GM23338 (cell line): Measurements from ENCODE around the gene DSCAML1. TPM values are rescaled to one million over a fixed set of nuclear protein-coding genes. Genes with fewer than 3 reads are reported as not detected.

Source experiments
- ATAC-seq: fragments of 200-7000 bp; cut with Tn5 transposase; 3 replicates; pipeline ENCODE4 v1.9.1; 2020
- DNase-seq: peaks from one replicate; pipeline ENCODE4 v3.0.0-alpha.2; 2015; ENCODE audit warnings: low spot score
- H2AFZ ChIP-seq: fragments of 200-600 bp; sonication (generic); 2 replicates; pipeline ENCODE4 v1.8.0; 2016; ENCODE audit warnings: antibody characterized with exemption, mild to moderate bottlenecking, moderate library complexity
- H3F3A ChIP-seq: fragments of 200-600 bp; sonication (generic); replicated peaks from 2 replicates; pipeline ENCODE4 v1.8.0; 2017; ENCODE audit warnings: antibody characterized with exemption, mixed run types, low read depth
- H3K27ac ChIP-seq: fragments of 200-600 bp; sonication (generic); 2 replicates; pipeline ENCODE4 v1.6.1; 2016; ENCODE audit warnings: low read depth
- H3K27me3 ChIP-seq: fragments of 200-600 bp; sonication (generic); 2 replicates; pipeline ENCODE4 v1.8.0; 2016; ENCODE audit warnings: mild to moderate bottlenecking, mixed run types, moderate library complexity; ENCODE audit not compliant: insufficient read depth
- H3K36me3 ChIP-seq: fragments of 200-600 bp; sonication (generic); 2 replicates; pipeline ENCODE4 v1.8.0; 2016; ENCODE audit warnings: mild to moderate bottlenecking; ENCODE audit not compliant: insufficient read depth
- H3K4me1 ChIP-seq: fragments of 200-600 bp; sonication (generic); 2 replicates; pipeline ENCODE4 v1.8.0; 2016; ENCODE audit warnings: mild to moderate bottlenecking, moderate library complexity; ENCODE audit not compliant: insufficient read depth
- H3K4me2 ChIP-seq: fragments of 200-600 bp; sonication (generic); 2 replicates; pipeline ENCODE4 v1.7.1; 2017; ENCODE audit warnings: mixed run types
- H3K4me3 ChIP-seq: fragments of 200-600 bp; sonication (generic); 2 replicates; pipeline ENCODE4 v1.6.1; 2016; ENCODE audit warnings: mixed run types
- H3K79me2 ChIP-seq: fragments of 200-600 bp; sonication (generic); replicated peaks from 2 replicates; pipeline ENCODE4 v1.8.0; 2017; ENCODE audit warnings: mild to moderate bottlenecking; ENCODE audit not compliant: insufficient read depth
- H3K9me2 ChIP-seq: fragments of 200-600 bp; sonication (generic); 2 replicates; pipeline ENCODE4 v1.8.0; 2017; ENCODE audit not compliant: insufficient read depth
- H4K20me1 ChIP-seq: fragments of 200-600 bp; sonication (generic); replicated peaks from 2 replicates; pipeline ENCODE4 v1.8.0; 2017; ENCODE audit warnings: mild to moderate bottlenecking; ENCODE audit not compliant: insufficient read depth
- H3K27ac Mint-ChIP-seq: 2 replicates; pipeline ENCODE4 v1.8.0; 2020; ENCODE audit warnings: inconsistent platforms, mild to moderate bottlenecking, moderate library complexity, mixed read lengths
- H3K27me3 Mint-ChIP-seq: 3 replicates; pipeline ENCODE4 v1.8.0; 2022; ENCODE audit warnings: low read depth, mild to moderate bottlenecking, moderate library complexity, mixed read lengths, inconsistent platforms; ENCODE audit not compliant: insufficient read depth, poor library complexity
- H3K36me3 Mint-ChIP-seq: 3 replicates; pipeline ENCODE4 v1.8.0; 2021; ENCODE audit warnings: low read depth, mild to moderate bottlenecking, inconsistent platforms, moderate library complexity, mixed read lengths
- H3K4me1 Mint-ChIP-seq: 3 replicates; pipeline ENCODE4 v1.8.0; 2020; ENCODE audit warnings: mild to moderate bottlenecking, inconsistent platforms, mixed read lengths
- H3K4me3 Mint-ChIP-seq: 3 replicates; pipeline ENCODE4 v1.8.0; 2021; ENCODE audit warnings: moderate library complexity, mild to moderate bottlenecking, inconsistent platforms, mixed read lengths
- H3K9me3 Mint-ChIP-seq: 3 replicates; pipeline ENCODE4 v1.8.0; 2020; ENCODE audit warnings: moderate library complexity, mild to moderate bottlenecking, inconsistent platforms, mixed read lengths
- CREB1 ChIP-seq: fragments of 250-450 bp; sonication (Bioruptor Pico); IDR thresholded peaks from 2 replicates; pipeline ENCODE4 v1.5.0; 2020; ENCODE audit warnings: low read depth, mild to moderate bottlenecking, moderate library complexity
- CTCF ChIP-seq, 2 experiments: fragments of 200-600 bp in 1 of 2; sonication (generic) in 1 of 2; conservative IDR thresholded peaks; 2 replicates each; pipeline versions ENCODE4 v1.5.1 to v1.6.1; 2016 to 2017; ENCODE audit warnings: antibody characterized with exemption in 2 of 2, low read depth in 2 of 2, mild to moderate bottlenecking in 2 of 2, moderate library complexity in 1 of 2
- ETS1 ChIP-seq: IDR thresholded peaks from 2 replicates; pipeline ENCODE4 v1.6.1; 2016; ENCODE audit warnings: antibody characterized with exemption
- EZH2 ChIP-seq: fragments of 200-600 bp; sonication (generic); IDR thresholded peaks from one replicate; pipeline ENCODE4 v1.8.0; 2017; ENCODE audit warnings: antibody characterized with exemption, mild to moderate bottlenecking, low read depth; ENCODE audit not compliant: unreplicated experiment
- EZH2phosphoT487 ChIP-seq: fragments of 200-600 bp; sonication (generic); IDR thresholded peaks from one replicate; pipeline ENCODE4 v1.8.1; 2018; ENCODE audit warnings: antibody characterized with exemption; ENCODE audit not compliant: unreplicated experiment
- JUNB ChIP-seq: IDR thresholded peaks from one replicate; pipeline ENCODE4 v1.6.1; 2016; ENCODE audit warnings: antibody characterized with exemption; ENCODE audit not compliant: unreplicated experiment
- NANOG ChIP-seq: IDR thresholded peaks from 2 replicates; pipeline ENCODE4 v1.6.1; 2016; ENCODE audit warnings: antibody characterized with exemption, borderline replicate concordance
- POLR2AphosphoS5 ChIP-seq: IDR thresholded peaks from 2 replicates; pipeline ENCODE4 v1.6.1; 2016; ENCODE audit warnings: antibody characterized with exemption, low read depth
- REST ChIP-seq: IDR thresholded peaks from one replicate; pipeline ENCODE4 v1.6.1; 2018; ENCODE audit warnings: antibody characterized with exemption; ENCODE audit not compliant: unreplicated experiment
- STAT1 ChIP-seq: IDR thresholded peaks from one replicate; pipeline ENCODE4 v1.6.1; 2016; ENCODE audit warnings: antibody characterized with exemption; ENCODE audit not compliant: unreplicated experiment
- ZNF114 ChIP-seq: fragments of 250-450 bp; sonication (Bioruptor Pico); IDR thresholded peaks from 2 replicates; pipeline ENCODE4 v1.5.0; 2020; ENCODE audit warnings: mild to moderate bottlenecking, moderate library complexity
- ZNF331 ChIP-seq: fragments of 250-450 bp; sonication (Bioruptor Pico); IDR thresholded peaks from 2 replicates; pipeline ENCODE4 v1.5.0; 2020; ENCODE audit warnings: low read depth, mild to moderate bottlenecking, moderate library complexity
- ZNF462 ChIP-seq: fragments of 250-450 bp; sonication (Bioruptor Pico); IDR thresholded peaks from 2 replicates; pipeline ENCODE4 v1.5.0; 2020; ENCODE audit warnings: mild to moderate bottlenecking, moderate library complexity
- polyA plus RNA-seq: library from polyadenylated mRNA; unstranded; fragments of >200 nt; fragmentation: Nextera tagmentation; extraction: Ambion mirVana; gene quantifications from 2 replicates; pipeline ENCODE4 v1.2.1, GENCODE V29; 2016
- total RNA-seq: library from RNA; depleted of rRNA; stranded (reverse); fragments of >200 nt; shearing (Covaris generic); gene quantifications from 2 replicates; pipeline ENCODE4 v1.2.3, GENCODE V29; 2014

Gene DSCAML1
- total and polyA plus RNA-seq, 2 experiments from 2014 or later: 0.17 TPM; not detected in 1

- ATAC-seq (no peak), DNase-seq (no peak)
- H3K79me2 ChIP-seq: no peaks in the 10 kb centered on the region
- H3K27me3 ChIP-seq: no peaks in the 10 kb centered on the region
- H3K4me3 Mint-ChIP-seq: no peak overlapping the region
- H3K27ac Mint-ChIP-seq: 0 out of 2 replicates have a peak overlapping the region, but pooled peaks have one; percentile 11
- no peaks in the 10 kb centered on the region for H3K36me3 ChIP-seq
- TF ChIP-seq CREB1: no peak
- no peak for TF ChIP-seq POLR2AphosphoS5
- TF ChIP-seq ETS1: no peak
- TF ChIP-seq EZH2: no peak
- no peak for TF ChIP-seq ZNF331 (CRISPR knock-in tag)
- no peak for TF ChIP-seq CTCF (conservative IDR thresholded peaks at IDR 0.05; ENCODE audit: low read depth in 2 of 2)
- TF ChIP-seq JUNB: no peak
- TF ChIP-seq STAT1: no peak
- no peak for TF ChIP-seq REST
- no peak for TF ChIP-seq EZH2phosphoT487
- no peak for TF ChIP-seq ZNF114 (CRISPR knock-in tag)
- no peak for TF ChIP-seq NANOG
- TF ChIP-seq ZNF462 (CRISPR knock-in tag): no peak
- H3K9me3 Mint-ChIP-seq: no peaks in the 10 kb centered on the region
- H3F3A ChIP-seq: no peaks in the 10 kb centered on the region
- no peaks in the 10 kb centered on the region for H3K36me3 Mint-ChIP-seq
- H3K4me1 Mint-ChIP-seq: no peaks in the 10 kb centered on the region
- no peaks in the 10 kb centered on the region for H3K4me1 ChIP-seq
- no peaks in the 10 kb centered on the region for H3K9me2 ChIP-seq
- no peaks in the 10 kb centered on the region; the same call in 1 of the 2 replicates for H4K20me1 ChIP-seq
- no peak overlapping the region for H3K27ac ChIP-seq
- H3K4me3 ChIP-seq: no peak overlapping the region
- H3K27me3 Mint-ChIP-seq: peaks cover 2% of the 10 kb centered on the region
- H3K4me2 ChIP-seq: no peak overlapping the region
- no peak overlapping the region for H2AFZ ChIP-seq
Observed at GRCh38 chr11:117771841-117772240, 25.2 kb downstream of the DSCAML1 start.
